Type B pancreatic cell (in vitro differentiated cells): Measurements from ENCODE around the gene PACS2. TPM values are rescaled to one million over a fixed set of nuclear protein-coding genes. Genes with fewer than 3 reads are reported as not detected.

Source experiments
- DNase-seq: peaks from one replicate; pipeline ENCODE4 v3.0.0; 2021; ENCODE audit warnings: mixed read lengths; ENCODE audit not compliant: unreplicated experiment; ENCODE audit errors: extremely low spot score
- H3K27ac Mint-ChIP-seq: 2 replicates; pipeline ENCODE4 v1.8.0; 2021; ENCODE audit warnings: mild to moderate bottlenecking, mixed read lengths
- H3K27me3 Mint-ChIP-seq: 2 replicates; pipeline ENCODE4 v1.8.0; 2021; ENCODE audit warnings: mixed read lengths
- H3K36me3 Mint-ChIP-seq: 2 replicates; pipeline ENCODE4 v1.8.0; 2021; ENCODE audit warnings: mixed read lengths
- H3K4me1 Mint-ChIP-seq: one replicate; pipeline ENCODE4 v1.8.0; 2021; ENCODE audit warnings: mixed read lengths; ENCODE audit not compliant: unreplicated experiment
- H3K4me3 Mint-ChIP-seq: 2 replicates; pipeline ENCODE4 v1.8.0; 2021; ENCODE audit warnings: mild to moderate bottlenecking, mixed read lengths
- H3K9me3 Mint-ChIP-seq: 2 replicates; pipeline ENCODE4 v1.8.0; 2021; ENCODE audit warnings: mixed read lengths
- CTCF ChIP-seq: fragments of 200-600 bp; sonication (generic); conservative IDR thresholded peaks from 2 replicates; pipeline ENCODE4 v1.5.0; 2021; ENCODE audit warnings: antibody characterized with exemption, mild to moderate bottlenecking
- total RNA-seq: library from RNA; stranded (reverse); gene quantifications from 2 replicates; pipeline ENCODE4 v1.2.1, GENCODE V29; 2021; ENCODE audit warnings: low replicate concordance

PACS2 gene
- total RNA-seq, 1 donor from 2014 or later = 101 TPM

GRCh38 chr14:105389534-105389933 is 75.0 kb downstream of the PACS2 start:
- H3K4me3 Mint-ChIP-seq = no peak overlapping the region
- no peak overlapping the region for H3K27ac Mint-ChIP-seq
- no peaks in the 10 kb centered on the region for H3K36me3 Mint-ChIP-seq
- TF ChIP-seq CTCF = no peak
- H3K27me3 Mint-ChIP-seq = no peaks in the 10 kb centered on the region
- H3K9me3 Mint-ChIP-seq = no peaks in the 10 kb centered on the region
- no peak for DNase-seq
- H3K4me1 Mint-ChIP-seq = no peaks in the 10 kb centered on the region

GRCh38 chr14:105389976-105390848 is 75.7 kb downstream of the PACS2 start:
- no peaks in the 10 kb centered on the region for H3K36me3 Mint-ChIP-seq
- no peak for DNase-seq
- H3K9me3 Mint-ChIP-seq = no peaks in the 10 kb centered on the region
- peak overlapping the region; percentile 61 for H3K27ac Mint-ChIP-seq
- TF ChIP-seq CTCF = no peak
- H3K4me3 Mint-ChIP-seq = no peak overlapping the region
- H3K4me1 Mint-ChIP-seq = no peaks in the 10 kb centered on the region
- no peaks in the 10 kb centered on the region for H3K27me3 Mint-ChIP-seq

- Mint-ChIP-seq H3K27ac (no peak overlapping the region), H3K9me3 (no peaks in the 10 kb centered on the region), H3K27me3 (no peaks in the 10 kb centered on the region), H3K4me1 (no peaks in the 10 kb centered on the region), H3K36me3 (no peaks in the 10 kb centered on the region), H3K4me3 (no peak overlapping the region)
- TF ChIP-seq CTCF = no peak
- no peak for DNase-seq
Measured at GRCh38 chr14:105390849-105391500, 76.4 kb downstream of the PACS2 start.

- no peaks in the 10 kb centered on the region for H3K9me3 Mint-ChIP-seq
- H3K4me1 Mint-ChIP-seq = no peaks in the 10 kb centered on the region
- no peak overlapping the region for H3K27ac Mint-ChIP-seq
- H3K27me3 Mint-ChIP-seq = no peaks in the 10 kb centered on the region
- H3K36me3 Mint-ChIP-seq = no peaks in the 10 kb centered on the region
- TF ChIP-seq CTCF = no peak
- DNase-seq = no peak
- H3K4me3 Mint-ChIP-seq = no peak overlapping the region
Measured at GRCh38 chr14:105391541-105391940, 77.0 kb downstream of the PACS2 start.

- Mint-ChIP-seq H3K9me3 (no peaks in the 10 kb centered on the region), H3K36me3 (no peaks in the 10 kb centered on the region), H3K27ac (no peak overlapping the region), H3K4me3 (no peak overlapping the region), H3K27me3 (no peaks in the 10 kb centered on the region), H3K4me1 (no peaks in the 10 kb centered on the region)
- no peak for DNase-seq
- TF ChIP-seq CTCF = no peak
Measured at GRCh38 chr14:105392131-105393090, 77.9 kb downstream of the PACS2 start.
